Prostate gland (tissue), 2 donors: ENCODE results near the gene PPM1G. TPM values are rescaled to one million over a fixed set of nuclear protein-coding genes. Genes with fewer than 3 reads are reported as not detected.

Source experiments
- total RNA-seq, 2 donors: library from RNA; depleted of rRNA; stranded (reverse); fragments of >200 nt; gene quantifications; one replicate each; pipeline ENCODE4 v1.1.0, GENCODE V29; 2016

Gene PPM1G
- total RNA-seq, 2 donors from 2014 or later, result 57.2 to 65.4 TPM

Other genes starting within 250 kb of the PPM1G start
- gene ATRAID, start 197.6 kb downstream of the PPM1G start, total RNA-seq, result 100 to 1,000 TPM; 217 to 222 TPM
- 10 to 100 TPM; 23.9 to 65.2 TPM for gene SLC5A6, start 197.3 kb downstream of the PPM1G start, total RNA-seq
- gene CAD, start 192.2 kb downstream of the PPM1G start, total RNA-seq, result 10 to 100 TPM; 16.0 to 63.6 TPM
- gene SLC30A3, start 146.5 kb downstream of the PPM1G start, total RNA-seq, result 100 to 1,000 TPM in 1 of 2 donors, not detected in 1; 102 TPM
- 10 to 100 TPM in 1 of 2 donors, not detected in 1; 16.1 TPM for gene DNAJC5G, start 134.2 kb downstream of the PPM1G start, total RNA-seq
- gene TRIM54, start 127.2 kb downstream of the PPM1G start, total RNA-seq, result 10 to 100 TPM in 1 of 2 donors, 1 to 10 TPM in 1; 2.8 to 17.9 TPM
- gene UCN, start 101.1 kb downstream of the PPM1G start, total RNA-seq, result 10 to 100 TPM in 1 of 2 donors, 1 to 10 TPM in 1; 4.2 to 11.2 TPM
- gene MPV17, start 86.5 kb downstream of the PPM1G start, total RNA-seq, result 10 to 100 TPM; 82.5 to 90.3 TPM
- 10 to 100 TPM; 41.2 to 66.1 TPM for gene GTF3C2, start 52.8 kb downstream of the PPM1G start, total RNA-seq
- 10 to 100 TPM; 46.9 to 51.8 TPM for gene EIF2B4, start 39.3 kb downstream of the PPM1G start, total RNA-seq
- 100 to 1,000 TPM; 127 to 134 TPM for gene SNX17, start 39.0 kb downstream of the PPM1G start, total RNA-seq
- gene ZNF513, start 28.9 kb downstream of the PPM1G start, total RNA-seq, result 10 to 100 TPM in 1 of 2 donors, 1 to 10 TPM in 1; 9.0 to 22.0 TPM
- gene NRBP1, start 19.0 kb upstream of the PPM1G start, total RNA-seq, result 10 to 100 TPM; 42.9 to 83.4 TPM
- 100 to 1,000 TPM in 1 of 2 donors, 10 to 100 TPM in 1; 31.4 to 147 TPM for gene KRTCAP3, start 32.8 kb upstream of the PPM1G start, total RNA-seq
- 10 to 100 TPM; 32.6 to 42.8 TPM for gene IFT172, start 80.2 kb upstream of the PPM1G start, total RNA-seq
- gene FNDC4, start 85.6 kb upstream of the PPM1G start, total RNA-seq, result 10 to 100 TPM; 24.1 to 30.6 TPM
- gene GCKR, start 87.2 kb upstream of the PPM1G start, total RNA-seq, result under 1 TPM in 1 of 2 donors, not detected in 1; 0.87 TPM
- 10 to 100 TPM; 31.4 to 55.6 TPM for gene ZNF512, start 173.5 kb upstream of the PPM1G start, total RNA-seq
- 1 to 10 TPM; 6.2 to 8.3 TPM for gene CCDC121, start 219.4 kb upstream of the PPM1G start, total RNA-seq
- 10 to 100 TPM; 27.7 to 34.5 TPM for gene GPN1, start 219.5 kb upstream of the PPM1G start, total RNA-seq